Ectodermal cell (in vitro differentiated cells): Measurements from ENCODE around the gene ARHGAP42.
"Not testable (repeated sequence)": the region's sequence is repeated elsewhere in the genome, so short reads cannot be mapped to it uniquely, and the experiment has no call there.

ENCODE experiments used
- H3K27ac ChIP-seq: 2 replicates; pipeline ENCODE4 v1.7.0; 2013; ENCODE audit warnings: mild to moderate bottlenecking, low read depth, low read length; ENCODE audit not compliant: insufficient read depth, poor library complexity, severe bottlenecking
- H3K27me3 ChIP-seq: 2 replicates; pipeline ENCODE4 v1.7.0; 2013; ENCODE audit warnings: mild to moderate bottlenecking, low read length; ENCODE audit not compliant: insufficient read depth, control insufficient read depth, poor library complexity, severe bottlenecking
- H3K36me3 ChIP-seq: one replicate; pipeline ENCODE4 v1.7.0; 2013; ENCODE audit warnings: low read length; ENCODE audit not compliant: control insufficient read depth, insufficient read depth
- H3K4me1 ChIP-seq: one replicate; pipeline ENCODE4 v1.7.0; 2013; ENCODE audit warnings: low read length; ENCODE audit not compliant: control insufficient read depth, insufficient read depth
- H3K4me3 ChIP-seq: 2 replicates; pipeline ENCODE4 v1.7.0; 2013; ENCODE audit warnings: low read depth, low read length, control low read depth; ENCODE audit not compliant: insufficient read depth
- H3K9me3 ChIP-seq: 2 replicates; pipeline ENCODE4 v1.7.0; 2013; ENCODE audit warnings: mild to moderate bottlenecking, low read length, moderate library complexity; ENCODE audit not compliant: control insufficient read depth
- WGBS, 2 experiments: methylation state at CpG; one replicate each; pipeline ENCODE4 v1.1.7; 2013; ENCODE audit warnings: missing lambda C conversion rate in 2 of 2; 5-methylcytosine and 5-hydroxymethylcytosine counted together

Gene ARHGAP42

DNA sequence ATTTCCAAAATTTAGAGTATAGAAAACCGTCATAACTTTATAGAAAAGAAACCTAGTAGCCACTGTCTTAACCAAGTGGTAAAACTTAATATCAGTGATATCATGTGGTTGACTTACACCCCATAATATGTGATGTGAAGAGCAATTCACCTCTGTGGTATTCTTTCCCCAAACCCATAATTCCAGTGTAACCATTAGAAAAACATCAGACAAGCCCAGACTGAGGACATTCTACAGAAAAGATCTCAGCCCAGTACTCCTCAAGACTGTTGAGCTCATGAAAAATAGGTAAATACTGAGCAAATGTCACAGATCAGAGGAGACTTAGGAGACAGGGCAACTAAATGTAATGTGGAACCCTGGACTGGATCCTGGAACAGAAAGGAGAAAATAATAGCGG, 307.9 kb downstream of the ARHGAP42 start:
- H3K36me3 ChIP-seq, result no peaks in the 10 kb centered on the region
- H3K4me3 ChIP-seq, result no peak overlapping the region
- H3K27me3 ChIP-seq, result no peaks in the 10 kb centered on the region
- H3K9me3 ChIP-seq, result no peaks in the 10 kb centered on the region
- H3K27ac ChIP-seq, result no peak overlapping the region
- H3K4me1 ChIP-seq, result no peaks in the 10 kb centered on the region
- WGBS, 2 experiments, result 92 to 100% methylated on average over 1 to 2 of the region's 2 CpGs

DNA sequence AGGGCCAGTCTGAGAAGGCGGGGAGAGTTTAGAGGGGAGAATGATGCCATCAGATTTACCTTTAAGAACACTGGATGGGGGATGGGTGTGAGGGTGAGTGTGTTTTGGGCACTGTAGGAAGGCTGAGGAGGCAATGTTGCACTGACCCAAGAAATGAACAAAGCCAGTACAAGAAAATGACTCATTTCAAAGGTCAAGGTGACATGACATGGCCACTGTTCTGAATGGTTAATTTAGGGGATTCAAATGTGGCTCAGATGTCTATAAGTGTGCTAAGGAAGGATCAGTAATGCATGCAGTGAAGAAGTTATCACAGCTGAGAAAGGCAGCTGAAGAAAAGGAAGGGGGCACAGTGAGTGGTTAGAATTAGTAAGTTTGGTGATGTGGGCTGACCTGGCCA, 312.7 kb downstream of the ARHGAP42 start:
- Histone ChIP-seq H3K36me3 (no peaks in the 10 kb centered on the region), H3K4me1 (no peaks in the 10 kb centered on the region), H3K27me3 (no peaks in the 10 kb centered on the region), H3K4me3 (no peak overlapping the region), H3K27ac (no peak overlapping the region), H3K9me3 (no peaks in the 10 kb centered on the region)
- 93 to 94% methylated on average over 1 of the region's 1 CpG for WGBS, 2 experiments

DNA sequence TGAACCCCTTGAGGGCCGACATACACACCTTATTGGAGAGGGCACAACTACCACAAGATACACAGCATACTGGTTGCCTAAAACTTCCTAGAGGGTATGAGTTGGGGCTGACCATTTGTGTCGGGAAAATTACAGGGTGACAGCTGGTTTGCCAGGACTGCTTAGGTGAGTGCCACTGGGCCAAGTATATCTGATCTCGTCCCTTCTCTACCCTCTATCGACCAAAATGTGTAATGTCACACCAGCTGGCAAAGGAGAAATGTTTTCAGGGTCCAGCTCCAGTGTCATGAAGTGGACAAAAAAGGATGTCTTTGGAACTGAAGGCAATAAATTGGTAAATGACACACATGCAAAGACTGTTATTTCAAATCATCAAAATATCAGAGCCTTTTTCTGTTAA, 316.4 kb downstream of the ARHGAP42 start:
- Histone ChIP-seq H3K27ac (no peak overlapping the region), H3K27me3 (no peaks in the 10 kb centered on the region), H3K9me3 (no peaks in the 10 kb centered on the region), H3K4me3 (no peak overlapping the region), H3K36me3 (no peaks in the 10 kb centered on the region), H3K4me1 (no peaks in the 10 kb centered on the region)
- 84 to 87% methylated on average over 4 of the region's 4 CpGs for WGBS, 2 experiments

DNA sequence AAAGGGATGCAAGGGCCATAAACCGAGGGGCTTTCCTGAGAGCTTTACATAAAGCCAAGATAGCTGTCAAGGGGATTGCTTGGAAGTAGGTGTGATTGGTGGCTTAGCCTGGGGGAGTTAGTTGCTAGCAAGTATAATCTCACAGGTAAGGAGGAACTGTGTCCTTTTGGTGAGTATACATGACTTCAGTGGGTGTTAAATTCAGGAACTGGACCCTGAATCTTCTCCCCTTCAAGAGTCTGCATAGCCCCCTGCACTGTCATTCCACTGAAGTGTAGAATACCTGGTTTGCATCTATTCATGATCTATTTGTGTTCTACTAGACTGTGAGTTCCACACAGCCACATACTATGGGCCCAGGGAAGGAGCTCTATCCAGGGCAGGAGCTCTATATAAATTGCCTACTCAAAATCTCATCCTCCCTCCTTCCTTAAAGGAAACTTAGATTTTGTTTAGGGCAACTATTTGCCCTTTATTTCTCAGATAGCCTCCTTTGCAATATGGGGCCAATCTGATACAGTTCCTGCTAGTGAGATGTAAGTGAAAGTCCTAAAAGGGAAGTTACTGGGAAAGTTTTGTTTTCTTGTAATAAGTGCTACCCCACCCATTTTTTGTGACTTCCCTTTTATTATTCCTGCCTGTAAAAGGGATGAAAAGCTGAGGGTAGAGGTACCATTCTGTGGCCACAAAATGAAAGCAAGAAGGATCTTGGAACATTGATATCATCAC, 322.0 kb downstream of the ARHGAP42 start:
- no peaks in the 10 kb centered on the region for H3K27me3 ChIP-seq
- H3K4me3 ChIP-seq, result no peak overlapping the region
- 88 to 94% methylated on average over 1 of the region's 1 CpG for WGBS, 2 experiments
- no peaks in the 10 kb centered on the region for H3K9me3 ChIP-seq
- no peaks in the 10 kb centered on the region for H3K4me1 ChIP-seq
- no peak overlapping the region for H3K27ac ChIP-seq
- no peaks in the 10 kb centered on the region for H3K36me3 ChIP-seq

DNA sequence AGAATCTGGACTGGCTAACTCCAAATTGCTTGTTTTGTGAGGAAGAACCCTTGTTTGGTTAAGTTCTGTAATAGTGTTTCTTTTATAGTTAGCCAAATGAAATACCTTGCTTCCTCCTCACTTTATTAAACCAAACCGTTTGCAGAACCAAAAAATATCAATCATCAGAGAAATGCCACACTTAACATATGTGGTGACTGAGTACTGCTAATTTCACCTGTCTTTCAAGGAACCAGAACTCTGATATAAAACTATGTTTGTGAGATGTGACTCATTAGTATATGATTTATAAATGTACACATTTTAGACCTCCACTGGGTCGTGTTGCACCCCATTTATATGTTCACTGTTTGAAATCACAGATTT, 322.6 kb downstream of the ARHGAP42 start:
- Histone ChIP-seq H3K36me3 (no peaks in the 10 kb centered on the region), H3K4me1 (no peaks in the 10 kb centered on the region), H3K27ac (no peak overlapping the region), H3K4me3 (no peak overlapping the region), H3K27me3 (no peaks in the 10 kb centered on the region), H3K9me3 (no peaks in the 10 kb centered on the region)
- 100% methylated on average over 1 of the region's 2 CpGs; no CpG with 5 or more reads in 1 of the 2 experiments for WGBS, 2 experiments

DNA sequence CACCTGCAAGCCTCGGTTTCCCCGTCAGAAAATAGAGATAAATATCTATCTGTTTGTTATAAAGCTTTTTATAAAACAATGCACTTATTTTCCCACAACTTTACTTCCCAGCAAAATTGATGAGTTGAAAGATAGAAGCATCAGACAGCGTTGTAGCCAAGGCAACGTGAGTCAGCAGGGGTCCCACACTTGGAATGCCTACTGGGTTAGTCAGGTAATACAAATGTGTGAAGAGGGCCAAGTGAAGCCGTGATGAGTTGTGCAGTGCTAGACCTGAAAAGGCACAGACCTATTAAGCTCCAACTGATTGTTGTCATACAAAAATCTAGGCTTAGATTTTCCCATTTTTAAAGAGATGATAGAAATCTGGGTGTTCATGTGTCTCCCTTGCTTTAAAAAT, 323.8 kb downstream of the ARHGAP42 start:
- no peaks in the 10 kb centered on the region for H3K27me3 ChIP-seq
- WGBS, 2 experiments, result 33 to 50% methylated on average over 3 of the region's 5 CpGs

DNA sequence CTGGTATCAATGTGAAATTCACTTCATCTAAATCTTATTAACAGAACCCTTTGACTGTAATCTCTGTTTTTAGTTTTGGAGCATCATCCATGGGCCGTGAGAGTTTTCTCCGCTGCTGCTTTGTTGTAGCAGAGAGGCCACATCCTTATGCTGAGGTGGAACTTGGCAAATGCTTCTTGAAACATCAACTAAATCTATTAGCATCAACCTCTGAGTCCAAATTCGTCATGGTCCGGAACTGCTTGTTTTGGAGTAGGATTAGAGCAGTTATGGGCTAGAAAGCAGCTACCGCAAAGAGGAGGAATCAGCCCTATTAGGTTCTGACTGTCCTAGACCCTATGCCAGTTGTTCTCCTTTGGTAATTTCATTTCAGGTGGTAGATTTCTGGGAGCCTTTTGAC, 324.8 kb downstream of the ARHGAP42 start:
- Histone ChIP-seq H3K27ac (no peak overlapping the region), H3K4me3 (no peak overlapping the region), H3K9me3 (no peaks in the 10 kb centered on the region), H3K4me1 (no peaks in the 10 kb centered on the region), H3K36me3 (no peaks in the 10 kb centered on the region), H3K27me3 (no peaks in the 10 kb centered on the region)
- WGBS, 2 experiments, result 92 to 94% methylated on average over 5 of the region's 5 CpGs

More for the DNA sequence above, 323.8 kb downstream of the ARHGAP42 start:
- H3K4me1 ChIP-seq, result no peaks in the 10 kb centered on the region
- H3K27ac ChIP-seq, result no peak overlapping the region
- no peaks in the 10 kb centered on the region for H3K9me3 ChIP-seq
- H3K36me3 ChIP-seq, result no peaks in the 10 kb centered on the region
- H3K4me3 ChIP-seq, result no peak overlapping the region

DNA sequence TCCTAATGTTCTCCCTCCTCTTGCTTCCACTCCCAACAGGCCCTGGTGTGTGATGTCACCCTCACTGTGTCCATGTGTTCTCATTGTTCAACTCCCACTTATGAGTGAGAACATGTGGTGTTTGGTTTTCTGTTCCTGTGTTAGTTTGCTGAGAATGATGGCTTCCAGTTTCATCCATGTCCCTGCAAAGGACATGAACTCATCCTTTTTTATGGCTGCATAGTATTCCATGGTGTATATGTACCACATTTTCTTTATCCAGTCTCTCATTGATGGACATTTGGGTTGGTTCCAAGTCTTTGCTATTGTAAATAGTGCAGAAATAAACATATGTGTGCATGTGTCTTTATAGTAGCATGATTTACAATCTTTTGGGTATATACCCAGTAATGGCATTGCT, 326.6 kb downstream of the ARHGAP42 start:
- not testable (repeated sequence) for H3K36me3 ChIP-seq, H3K27me3 ChIP-seq, H3K4me3 ChIP-seq, H3K27ac ChIP-seq, H3K4me1 ChIP-seq, H3K9me3 ChIP-seq

DNA sequence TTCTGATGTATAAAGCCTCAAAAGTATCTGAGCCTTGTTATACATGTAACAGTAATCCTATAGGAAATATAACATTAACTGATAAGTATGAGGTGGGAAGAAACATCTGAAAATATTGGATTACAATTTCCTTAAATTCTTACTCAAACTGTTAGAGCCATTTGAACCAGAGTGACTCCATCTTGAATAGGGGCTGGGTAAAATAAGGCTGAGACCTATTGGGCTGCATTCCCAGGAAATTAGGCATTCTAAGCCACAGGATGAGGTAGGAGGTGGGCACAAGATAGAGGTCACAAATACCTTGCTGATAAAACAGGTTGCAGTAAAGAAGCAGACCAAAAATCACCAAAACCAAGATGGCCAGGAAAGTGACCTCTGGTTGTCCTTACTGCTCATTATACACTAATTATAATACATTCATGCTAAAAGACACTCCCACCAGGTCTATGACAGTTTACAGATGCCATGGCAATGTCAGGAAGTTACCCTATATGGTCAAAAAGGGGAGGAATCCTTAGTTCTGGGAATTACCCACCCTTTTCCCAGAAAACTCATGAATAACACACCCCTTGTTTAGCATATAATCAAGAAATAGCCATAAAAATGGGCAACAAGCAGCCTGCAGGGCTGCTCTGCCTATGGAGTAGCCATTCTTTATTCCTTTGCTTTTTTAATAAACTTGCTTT, 327.7 kb downstream of the ARHGAP42 start:
- Histone ChIP-seq H3K4me1 (no peaks in the 10 kb centered on the region), H3K27ac (no peak overlapping the region), H3K9me3 (no peaks in the 10 kb centered on the region), H3K4me3 (no peak overlapping the region), H3K36me3 (no peaks in the 10 kb centered on the region), H3K27me3 (no peaks in the 10 kb centered on the region)

DNA sequence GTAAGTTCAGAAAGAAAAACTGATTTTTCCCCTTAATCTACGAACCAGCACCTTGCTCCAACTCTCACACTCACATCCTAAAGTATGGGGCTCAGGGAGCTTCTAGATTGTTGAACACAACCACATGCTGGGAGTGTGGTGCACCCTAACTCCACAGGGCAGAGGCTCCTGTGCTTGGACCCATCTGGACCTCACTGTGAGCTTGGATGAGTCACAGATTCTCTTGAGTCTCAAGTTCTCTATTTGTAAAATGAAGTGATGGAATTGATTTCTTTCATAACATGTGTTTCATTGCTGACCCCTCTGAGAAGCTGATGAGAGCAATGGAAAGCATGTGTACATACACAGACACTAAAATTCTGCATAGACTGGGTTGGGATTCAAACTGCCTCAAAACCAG, 332.8 kb downstream of the ARHGAP42 start:
- WGBS, 2 experiments, result 75 to 88% methylated on average over 1 of the region's 1 CpG
- H3K36me3 ChIP-seq, result no peaks in the 10 kb centered on the region
- H3K27ac ChIP-seq, result no peak overlapping the region
- H3K4me3 ChIP-seq, result no peak overlapping the region
- H3K4me1 ChIP-seq, result no peaks in the 10 kb centered on the region
- H3K9me3 ChIP-seq, result no peaks in the 10 kb centered on the region
- H3K27me3 ChIP-seq, result no peaks in the 10 kb centered on the region
